Panc1 (cell line): ENCODE results near the gene ACVR1B. TPM values are rescaled to one million over a fixed set of nuclear protein-coding genes. Genes with fewer than 3 reads are reported as not detected.

ENCODE experiments used
- ATAC-seq: fragments of 200-7000 bp; cut with Tn5 transposase; 2 replicates; pipeline ENCODE4 v1.9.1; 2020; ENCODE audit warnings: mild to moderate bottlenecking, moderate library complexity
- BruUV-seq: library from RNA; stranded (reverse); fragments of 400-500 nt; replicated peaks from 2 replicates; lab custom pipeline; 2021; lab: Mats Ljungman, UMichigan
- CTCF ChIA-PET: fragments of 300-600 bp; sonication (Branson Sonifier 250); formaldehyde crosslinking; loops from one replicate; lab custom pipeline; 2022; ENCODE audit warnings: antibody characterized with exemption; lab: Charles Lee
- POLR2A ChIA-PET: fragments of 300-600 bp; sonication (Branson Sonifier 250); formaldehyde crosslinking; loops from one replicate; lab custom pipeline; 2022; ENCODE audit warnings: antibody characterized with exemption; lab: Charles Lee
- DNase-seq: peaks from one replicate; pipeline ENCODE4 v3.0.0-alpha.2; 2010; ENCODE audit warnings: low read depth, low spot score
- H3K27ac ChIP-seq: 2 replicates; pipeline ENCODE4 v1.5.1; 2011; ENCODE audit warnings: mild to moderate bottlenecking, low read length, inconsistent platforms
- H3K27me3 ChIP-seq: fragments of 200-500 bp; sonication (Bioruptor generic); 2 replicates; pipeline ENCODE4 v1.6.0; 2014; ENCODE audit warnings: low read length, inconsistent platforms; ENCODE audit not compliant: control insufficient read depth, insufficient read depth
- H3K36me3 ChIP-seq: fragments of 200-500 bp; sonication (Bioruptor generic); 2 replicates; pipeline ENCODE4 v1.5.1; 2014; ENCODE audit warnings: inconsistent platforms, mild to moderate bottlenecking, low read length, moderate library complexity; ENCODE audit not compliant: control insufficient read depth, insufficient read depth
- H3K4me1 ChIP-seq: 2 replicates; pipeline ENCODE4 v1.5.1; 2011; ENCODE audit warnings: inconsistent platforms, mild to moderate bottlenecking, low read length, moderate library complexity; ENCODE audit not compliant: control insufficient read depth, insufficient read depth
- H3K4me3 ChIP-seq, 2 experiments: 2 replicates each; pipeline ENCODE4 v1.5.1; 2011 to 2012; ENCODE audit warnings: low read depth in 2 of 2, low read length in 2 of 2, mild to moderate bottlenecking in 2 of 2, inconsistent platforms in 1 of 2, moderate library complexity in 1 of 2
- H3K9me3 ChIP-seq: fragments of 200-500 bp; sonication (Bioruptor generic); 2 replicates; pipeline ENCODE4 v1.5.1; 2014; ENCODE audit warnings: low read depth, mild to moderate bottlenecking, inconsistent platforms, low read length, moderate library complexity; ENCODE audit not compliant: control insufficient read depth, insufficient read depth
- CTCF ChIP-seq: fragments of 450-650 bp; IDR thresholded peaks from 2 replicates; pipeline ENCODE4 v1.5.1; 2017; ENCODE audit warnings: mild to moderate bottlenecking
- POLR2AphosphoS5 ChIP-seq: IDR thresholded peaks from 2 replicates; pipeline ENCODE4 v1.6.1; 2012; ENCODE audit warnings: mild to moderate bottlenecking, low read depth, low read length, moderate library complexity
- REST ChIP-seq, 2 experiments: IDR thresholded peaks; 2 replicates each; pipeline ENCODE4 v1.6.1; 2011 to 2012; ENCODE audit warnings: low read depth in 2 of 2, control low read depth in 1 of 2, low read length in 1 of 2, mild to moderate bottlenecking in 1 of 2, moderate library complexity in 1 of 2; ENCODE audit not compliant: insufficient read depth in 1 of 2
- SIN3A ChIP-seq: IDR thresholded peaks from 2 replicates; pipeline ENCODE4 v1.6.1; 2012; ENCODE audit warnings: low read depth, mild to moderate bottlenecking, low read length, moderate library complexity, borderline replicate concordance; ENCODE audit not compliant: insufficient read depth
- TCF7L2 ChIP-seq: IDR thresholded peaks from 2 replicates; pipeline ENCODE4 v1.6.1; 2011; ENCODE audit warnings: mild to moderate bottlenecking, low read depth, low read length, inconsistent platforms
- in situ Hi-C: cut with HindIII; loops from 2 replicates; pipeline ENCODE4 v1.10.0; 2016; ENCODE audit warnings: low sequenced_read_pairs, low pct_unique_long_range_greater_than_20kb
- intact Hi-C: fragments of 100-400 bp; cut with micrococcal nuclease; formaldehyde crosslinking; loops from one replicate; pipeline ENCODE4 v1.10.0; 2022; ENCODE audit not compliant: unreplicated experiment
- total RNA-seq: library from RNA; stranded (reverse); gene quantifications from one replicate; pipeline ENCODE4 v1.2.1, GENCODE V29; 2021; ENCODE audit not compliant: unreplicated experiment

The ACVR1B gene
- total RNA-seq, 1 experiment from 2014 or later, result 23.0 TPM

- intact Hi-C loops, result no loop called here
- in situ Hi-C loops, result no loop called here
- Histone ChIP-seq H3K27me3 (no peaks in the 10 kb centered on the region), H3K27ac (no peak overlapping the region), H3K4me1 (no peaks in the 10 kb centered on the region), H3K9me3 (no peaks in the 10 kb centered on the region), H3K4me3 (no peak overlapping the region), H3K36me3 (no peaks in the 10 kb centered on the region)
- no peak for TF ChIP-seq TCF7L2
- TF ChIP-seq POLR2AphosphoS5, result no peak
- TF ChIP-seq CTCF, result no peak
- TF ChIP-seq SIN3A, result no peak
- TF ChIP-seq REST (IDR thresholded peaks at IDR 0.05; ENCODE audit: insufficient read depth in 1 of 2, low read depth in 2 of 2, low read length in 1 of 2), result no peak
- ChIA-PET CTCF (interaction anchor here (0.7 to 1.8 kb wide), 5 partner anchors 11 to 79 kb away, joined by 3 to 6 read pairs (median 3); partner anchors contain the start of gene ATG101), POLR2A (interaction anchor here (0.6 kb wide), 2 partner anchors 25 to 235 kb away, joined by 6 to 10 read pairs; no protein-coding TSS in a partner anchor)
- BruUV-seq, result no TSS peak
- ATAC-seq (no peak), DNase-seq (no peak)
Observed at GRCh38 chr12:52043386-52044212, 92.1 kb downstream of the ACVR1B start.

- no TSS peak for BruUV-seq
- intact Hi-C loops, result no loop called here
- Histone ChIP-seq H3K27me3 (no peaks in the 10 kb centered on the region), H3K36me3 (no peaks in the 10 kb centered on the region), H3K4me1 (no peaks in the 10 kb centered on the region), H3K4me3 (no peak overlapping the region), H3K9me3 (no peaks in the 10 kb centered on the region), H3K27ac (no peak overlapping the region)
- ATAC-seq (no peak), DNase-seq (no peak)
- ChIA-PET POLR2A (interaction anchor here (0.6 kb wide), 1 partner anchor 24 kb away, joined by 10 read pairs; no protein-coding TSS in a partner anchor), CTCF (interaction anchor here (0.7 to 1.8 kb wide), 5 partner anchors 11 to 78 kb away, joined by 3 to 6 read pairs (median 3); partner anchors contain the start of gene ATG101)
- in situ Hi-C loops, result no loop called here
- no peak for TF ChIP-seq POLR2AphosphoS5
- TF ChIP-seq TCF7L2, result no peak
- no peak for TF ChIP-seq SIN3A
- TF ChIP-seq CTCF, result no peak
- no peak for TF ChIP-seq REST (IDR thresholded peaks at IDR 0.05; ENCODE audit: insufficient read depth in 1 of 2, low read depth in 2 of 2, low read length in 1 of 2)
Observed at GRCh38 chr12:52044292-52044983, 92.9 kb downstream of the ACVR1B start.
